ENCODE results near the gene TMEM120A.

GRCh38 chr7:75996476-75996875 lies 2.1 kb upstream of the TMEM120A start:
- TF ChIP-seq CTCF (IDR thresholded peaks at IDR 0.05) (no peak), POLR2A (IDR thresholded peaks at IDR 0.05) (no peak)

Measured in adrenal gland (tissue), 5 donors.